KG1 (cell line): ENCODE data around the gene OR8B4.
"Not testable (repeated sequence)": the region's sequence is repeated elsewhere in the genome, so short reads cannot be mapped to it uniquely, and the experiment has no call there.

ENCODE experiments used
- DNase-seq: peaks from one replicate; lab custom pipeline; 2025; lab: John Stamatoyannopoulos, UW

OR8B4 gene

DNA sequence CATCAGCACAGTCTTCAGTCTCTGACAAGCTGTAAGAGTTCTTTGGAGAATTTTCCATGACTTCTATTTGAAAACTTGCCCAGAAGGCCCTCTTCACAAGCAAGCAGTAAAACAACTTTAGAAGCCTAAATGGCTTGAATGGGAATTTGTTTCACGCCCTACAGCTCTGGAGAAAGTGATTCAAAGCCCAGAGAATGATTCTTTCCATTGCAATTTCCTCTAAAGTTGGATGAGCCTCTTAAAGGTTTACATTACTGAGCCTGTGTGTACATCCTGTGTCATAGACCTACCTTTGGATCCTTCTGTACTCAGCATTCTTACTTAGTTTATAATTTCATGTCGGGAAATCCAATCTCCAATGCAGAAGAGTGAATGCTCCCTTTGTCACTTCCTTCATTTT is 19.1 kb downstream of the OR8B4 start:
- DNase-seq = no peak

DNA sequence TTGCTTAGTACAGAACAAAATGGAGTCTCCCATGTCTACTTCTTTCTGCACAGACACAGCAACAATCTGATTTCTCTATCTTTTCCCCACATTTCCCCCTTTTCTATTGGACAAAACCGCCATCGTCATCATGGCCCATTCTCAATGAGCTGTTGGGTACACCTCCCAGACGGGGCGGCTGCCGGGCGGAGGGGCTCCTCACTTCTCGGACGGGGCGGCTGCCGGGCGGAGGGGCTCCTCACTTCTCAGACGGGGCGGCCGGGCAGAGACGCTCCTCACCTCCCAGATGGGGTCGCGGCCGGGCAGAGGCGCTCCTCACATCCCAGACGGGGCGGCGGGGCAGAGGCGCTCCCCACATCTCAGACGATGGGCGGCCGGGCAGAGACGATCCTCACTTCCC is 21.5 kb downstream of the OR8B4 start:
- DNase-seq = not testable (repeated sequence)

GRCh38 chr11:124402326-124402922 is 22.2 kb downstream of the OR8B4 start:
- peak; percentile 55 for DNase-seq

DNA sequence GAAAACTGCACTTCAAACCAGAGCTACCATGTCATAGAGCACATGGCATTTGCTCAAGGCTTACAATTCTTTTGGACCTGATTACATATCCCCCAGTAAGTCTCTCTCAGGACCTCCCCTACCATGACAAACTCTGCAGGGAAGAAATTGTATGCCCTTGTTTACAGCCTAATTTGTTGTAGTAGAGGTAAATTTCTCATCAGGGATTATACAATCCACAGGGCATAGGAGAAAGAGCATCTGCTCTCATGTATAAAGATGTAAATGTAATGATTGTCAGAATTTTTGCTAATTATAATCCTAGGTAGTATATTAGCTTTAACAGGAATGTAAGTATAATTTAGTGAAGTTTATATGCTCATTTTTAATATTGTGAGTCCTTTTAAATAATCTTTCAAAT is 25.7 kb downstream of the OR8B4 start, which contains the start of gene OR8B3:
OR8B3 (minus strand) TSS at position 101 of the 400 bp plus-strand sequence. CDS start 1,673 bp downstream, outside the sequence.
- DNase-seq = no peak

- DNase-seq = not testable (repeated sequence)
Observed at GRCh38 chr11:124396847-124397246, 27.8 kb downstream of the OR8B4 start.

DNA sequence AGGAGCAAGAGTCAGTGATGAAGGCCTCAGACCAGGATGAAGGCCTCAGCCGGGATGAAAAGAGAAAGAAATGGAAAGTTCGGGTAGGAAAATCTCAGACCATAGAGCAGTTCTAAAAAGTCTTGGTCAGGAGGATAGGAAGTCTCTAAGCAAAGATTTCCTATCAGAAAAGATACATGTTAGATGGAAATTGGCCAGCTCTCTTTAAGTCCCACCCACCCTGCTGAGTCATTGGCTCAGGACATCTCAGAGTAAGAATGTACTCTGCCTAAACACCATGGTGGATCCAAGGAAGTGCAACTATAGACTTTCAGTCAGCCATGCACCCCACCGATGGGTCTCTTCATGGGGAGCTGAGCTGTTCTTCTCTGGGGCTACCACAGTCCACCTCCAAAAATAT is 30.3 kb downstream of the OR8B4 start:
- DNase-seq = no peak

GRCh38 chr11:124384399-124384798 is 40.3 kb downstream of the OR8B4 start, which contains the start of gene OR8B2:
TSS of gene OR8B2 (minus strand) at chr11:124384499. CDS start at chr11:124383343, 1,156 bp downstream.
- no peak for DNase-seq

GRCh38 chr11:124382857-124383256 is 41.8 kb downstream of the OR8B4 start:
- not testable (repeated sequence) for DNase-seq

DNA sequence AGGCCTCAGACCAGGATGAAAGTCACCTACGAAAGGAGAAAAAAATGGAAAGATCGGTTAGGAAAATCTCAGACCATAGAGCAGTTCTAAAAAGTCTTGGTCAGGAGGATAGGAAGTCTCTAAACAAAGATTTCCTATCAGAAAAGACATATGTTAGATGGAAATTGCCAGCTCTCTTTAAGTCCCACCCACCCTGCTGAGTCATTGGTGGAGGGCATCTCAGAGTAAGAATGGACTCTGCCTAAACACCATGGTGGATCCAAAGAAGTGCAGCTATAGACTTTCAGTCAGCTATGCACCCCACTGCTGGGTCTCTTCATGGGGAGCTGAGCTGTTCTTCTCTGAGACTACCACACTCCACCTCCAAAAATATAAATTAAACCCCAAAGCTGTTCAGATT is 44.1 kb downstream of the OR8B4 start:
- DNase-seq = no peak

DNA sequence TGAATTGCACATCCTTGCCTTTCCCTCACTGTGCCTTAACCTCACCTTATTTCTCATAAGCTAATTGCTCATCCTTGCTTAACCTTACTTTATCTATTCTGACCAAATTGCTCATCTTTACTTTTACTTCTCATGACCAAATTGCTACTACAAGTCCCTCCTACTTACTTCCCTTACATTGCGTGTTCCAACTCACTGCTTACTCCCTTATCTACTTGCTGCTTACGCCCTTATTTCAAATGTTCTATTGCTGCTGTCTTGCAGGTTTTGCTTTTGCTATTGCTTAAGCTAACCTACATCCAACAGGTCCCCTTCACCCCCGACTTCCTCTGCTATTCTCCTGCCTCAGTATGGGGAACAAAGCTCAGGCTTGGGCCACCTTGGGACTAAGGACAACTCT is 48.4 kb downstream of the OR8B4 start:
- DNase-seq = no peak
